Chondrocyte (in vitro differentiated cells): ENCODE data around the gene NAMPT. TPM values are rescaled to one million over a fixed set of nuclear protein-coding genes. Genes with fewer than 3 reads are reported as not detected.

ENCODE experiments used
- DNase-seq: peaks from one replicate; pipeline ENCODE4 v3.0.0; 2021; ENCODE audit warnings: mixed read lengths, low spot score
- H3K27ac Mint-ChIP-seq: one replicate; pipeline ENCODE4 v1.8.0; 2021; ENCODE audit warnings: mild to moderate bottlenecking, moderate library complexity, mixed read lengths; ENCODE audit not compliant: unreplicated experiment
- H3K27me3 Mint-ChIP-seq: 2 replicates; pipeline ENCODE4 v1.8.0; 2021; ENCODE audit warnings: low read depth, mixed read lengths
- H3K36me3 Mint-ChIP-seq: 2 replicates; pipeline ENCODE4 v1.8.0; 2021; ENCODE audit warnings: low read depth, mixed read lengths
- H3K4me1 Mint-ChIP-seq: 2 replicates; pipeline ENCODE4 v1.8.0; 2021; ENCODE audit warnings: low read depth, mild to moderate bottlenecking, mixed read lengths
- H3K4me3 Mint-ChIP-seq: one replicate; pipeline ENCODE4 v1.8.0; 2021; ENCODE audit warnings: mild to moderate bottlenecking, moderate library complexity, mixed read lengths; ENCODE audit not compliant: unreplicated experiment
- H3K9me3 Mint-ChIP-seq: 2 replicates; pipeline ENCODE4 v1.8.0; 2021; ENCODE audit warnings: low read depth, mixed read lengths
- CTCF ChIP-seq: fragments of 200-600 bp; sonication (generic); IDR thresholded peaks from 2 replicates; pipeline ENCODE4 v1.5.0; 2021; ENCODE audit warnings: antibody characterized with exemption, mild to moderate bottlenecking, moderate library complexity
- total RNA-seq: library from RNA; stranded (reverse); gene quantifications from 3 replicates; pipeline ENCODE4 v1.2.1, GENCODE V29; 2021

Gene NAMPT
- total RNA-seq, 1 donor from 2014 or later, result 27.5 TPM

- Mint-ChIP-seq H3K27ac (no peak overlapping the region), H3K4me1 (peaks cover 15% of the 10 kb centered on the region), H3K36me3 (peaks cover 1% of the 10 kb centered on the region), H3K9me3 (no peaks in the 10 kb centered on the region), H3K4me3 (no peak overlapping the region), H3K27me3 (peaks cover 7% of the 10 kb centered on the region)
- DNase-seq, result no peak
- no peak for TF ChIP-seq CTCF
Measured at GRCh38 chr7:106287786-106288185, 3.0 kb upstream of the NAMPT start.

GRCh38 chr7:106285855-106286492, 1.2 kb upstream of the NAMPT start:
- Mint-ChIP-seq H3K9me3 (no peaks in the 10 kb centered on the region), H3K4me1 (peaks cover 18% of the 10 kb centered on the region), H3K27ac (peak overlapping the region; percentile 99), H3K36me3 (peaks cover 1% of the 10 kb centered on the region), H3K27me3 (peaks cover 4% of the 10 kb centered on the region), H3K4me3 (peak overlapping the region; percentile 92)
- DNase-seq, result no peak
- TF ChIP-seq CTCF, result no peak

- H3K4me3 Mint-ChIP-seq, result peak overlapping the region; percentile 92
- H3K9me3 Mint-ChIP-seq, result no peaks in the 10 kb centered on the region
- peak; percentile 97 for DNase-seq
- TF ChIP-seq CTCF, result peak; percentile 20
- peaks cover 18% of the 10 kb centered on the region for H3K4me1 Mint-ChIP-seq
- H3K27ac Mint-ChIP-seq, result peak overlapping the region; percentile 99
- H3K27me3 Mint-ChIP-seq, result no peaks in the 10 kb centered on the region
- no peaks in the 10 kb centered on the region for H3K36me3 Mint-ChIP-seq
Measured at GRCh38 chr7:106285051-106285854, 470 bp upstream of the NAMPT start.

- Mint-ChIP-seq H3K4me3 (peak overlapping the region; percentile 92), H3K27me3 (no peaks in the 10 kb centered on the region), H3K27ac (peak overlapping the region; percentile 88), H3K9me3 (no peaks in the 10 kb centered on the region), H3K36me3 (no peaks in the 10 kb centered on the region), H3K4me1 (peaks cover 22% of the 10 kb centered on the region)
- TF ChIP-seq CTCF, result no peak
- no peak for DNase-seq
Measured at GRCh38 chr7:106283831-106284713, 711 bp downstream of the NAMPT start.

GRCh38 chr7:106283501-106283830, 1.3 kb downstream of the NAMPT start:
- TF ChIP-seq CTCF, result no peak
- peaks cover 26% of the 10 kb centered on the region for H3K4me1 Mint-ChIP-seq
- peak overlapping the region; percentile 88 for H3K27ac Mint-ChIP-seq
- no peaks in the 10 kb centered on the region for H3K9me3 Mint-ChIP-seq
- H3K4me3 Mint-ChIP-seq, result peak overlapping the region; percentile 92
- DNase-seq, result no peak
- H3K36me3 Mint-ChIP-seq, result no peaks in the 10 kb centered on the region
- no peaks in the 10 kb centered on the region for H3K27me3 Mint-ChIP-seq
